Inferior parietal cortex (tissue), 1 donor: ENCODE results near the gene ABCA7.

Source experiments
- DNase-seq: peaks from one replicate; pipeline ENCODE4 v3.0.0-alpha.2; 2016; ENCODE audit errors: extremely low spot score

ABCA7 gene

GRCh38 chr19:1055886-1056620, 16.1 kb downstream of the ABCA7 start:
- no peak for DNase-seq

GRCh38 chr19:1057176-1057855, 17.4 kb downstream of the ABCA7 start:
- no peak for DNase-seq

- DNase-seq: no peak
Observed at GRCh38 chr19:1058112-1058511, 18.2 kb downstream of the ABCA7 start.

GRCh38 chr19:1060689-1061088, 20.8 kb downstream of the ABCA7 start:
- DNase-seq: no peak

GRCh38 chr19:1061987-1062386, 22.1 kb downstream of the ABCA7 start:
- no peak for DNase-seq

GRCh38 chr19:1062387-1063029, 22.6 kb downstream of the ABCA7 start:
- DNase-seq: no peak

- DNase-seq: no peak
Observed at GRCh38 chr19:1063030-1063908, 23.4 kb downstream of the ABCA7 start.

- DNase-seq: no peak
Observed at GRCh38 chr19:1063909-1064660, 24.2 kb downstream of the ABCA7 start.

GRCh38 chr19:1064661-1065605, 25.0 kb downstream of the ABCA7 start:
- DNase-seq: no peak

GRCh38 chr19:1065606-1066109, 25.8 kb downstream of the ABCA7 start:
- DNase-seq: no peak

- no peak for DNase-seq
Observed at GRCh38 chr19:1066251-1066747, 26.4 kb downstream of the ABCA7 start.

GRCh38 chr19:1066748-1067340, 26.9 kb downstream of the ABCA7 start, which contains the start of gene ARHGAP45:
ARHGAP45 (plus strand) TSS chr19:1067167; CDS start chr19:1067406, 239 bp downstream.
- no peak for DNase-seq

GRCh38 chr19:1067341-1067957, 27.5 kb downstream of the ABCA7 start:
- DNase-seq: no peak

- no peak for DNase-seq
Observed at GRCh38 chr19:1068009-1069001, 28.4 kb downstream of the ABCA7 start.

- no peak for DNase-seq
Observed at GRCh38 chr19:1069009-1069779, 29.3 kb downstream of the ABCA7 start.

GRCh38 chr19:1070576-1070930, 30.6 kb downstream of the ABCA7 start:
- no peak for DNase-seq
